SJSA1 (cell line): ENCODE results near the gene FMN1. TPM values are rescaled to one million over a fixed set of nuclear protein-coding genes. Genes with fewer than 3 reads are reported as not detected.
A peak's percentile ranks its signal among the peaks of the same experiment; 100 is the strongest.

Experiments
- DNase-seq, 2 experiments: peaks; one replicate each; pipeline ENCODE4 v3.0.0-alpha.2; 2015 to 2020; ENCODE audit warnings: low spot score in 2 of 2, low read depth in 1 of 2
- H3K27ac ChIP-seq: fragments of 250-450 bp; sonication (Bioruptor Pico); 2 replicates; pipeline ENCODE4 v1.5.1; 2020; ENCODE audit warnings: mild to moderate bottlenecking, moderate library complexity
- H3K27me3 ChIP-seq: fragments of 250-450 bp; sonication (Bioruptor Pico); replicated peaks from 2 replicates; pipeline ENCODE4 v1.5.1; 2020; ENCODE audit warnings: mild to moderate bottlenecking, moderate library complexity
- H3K36me3 ChIP-seq: fragments of 250-450 bp; sonication (Bioruptor Pico); 2 replicates; pipeline ENCODE4 v1.5.1; 2020; ENCODE audit warnings: mild to moderate bottlenecking
- H3K4me1 ChIP-seq: fragments of 250-450 bp; sonication (Bioruptor Pico); replicated peaks from 2 replicates; pipeline ENCODE4 v1.6.1; 2021; ENCODE audit warnings: mild to moderate bottlenecking
- H3K4me3 ChIP-seq: fragments of 250-450 bp; sonication (Bioruptor Pico); 2 replicates; pipeline ENCODE4 v1.5.1; 2020; ENCODE audit warnings: mild to moderate bottlenecking
- H3K9me3 ChIP-seq: fragments of 250-450 bp; sonication (Bioruptor Pico); replicated peaks from 2 replicates; pipeline ENCODE4 v1.5.1; 2020; ENCODE audit warnings: mild to moderate bottlenecking
- total RNA-seq: library from RNA; depleted of rRNA; stranded (reverse); fragments of >200 nt; shearing (Covaris generic); gene quantifications from 2 replicates; pipeline ENCODE4 v1.2.3, GENCODE V29; 2014; rRNA removed

Gene FMN1
- total RNA-seq, 1 experiment from 2014 or later: 2.4 TPM

DNA sequence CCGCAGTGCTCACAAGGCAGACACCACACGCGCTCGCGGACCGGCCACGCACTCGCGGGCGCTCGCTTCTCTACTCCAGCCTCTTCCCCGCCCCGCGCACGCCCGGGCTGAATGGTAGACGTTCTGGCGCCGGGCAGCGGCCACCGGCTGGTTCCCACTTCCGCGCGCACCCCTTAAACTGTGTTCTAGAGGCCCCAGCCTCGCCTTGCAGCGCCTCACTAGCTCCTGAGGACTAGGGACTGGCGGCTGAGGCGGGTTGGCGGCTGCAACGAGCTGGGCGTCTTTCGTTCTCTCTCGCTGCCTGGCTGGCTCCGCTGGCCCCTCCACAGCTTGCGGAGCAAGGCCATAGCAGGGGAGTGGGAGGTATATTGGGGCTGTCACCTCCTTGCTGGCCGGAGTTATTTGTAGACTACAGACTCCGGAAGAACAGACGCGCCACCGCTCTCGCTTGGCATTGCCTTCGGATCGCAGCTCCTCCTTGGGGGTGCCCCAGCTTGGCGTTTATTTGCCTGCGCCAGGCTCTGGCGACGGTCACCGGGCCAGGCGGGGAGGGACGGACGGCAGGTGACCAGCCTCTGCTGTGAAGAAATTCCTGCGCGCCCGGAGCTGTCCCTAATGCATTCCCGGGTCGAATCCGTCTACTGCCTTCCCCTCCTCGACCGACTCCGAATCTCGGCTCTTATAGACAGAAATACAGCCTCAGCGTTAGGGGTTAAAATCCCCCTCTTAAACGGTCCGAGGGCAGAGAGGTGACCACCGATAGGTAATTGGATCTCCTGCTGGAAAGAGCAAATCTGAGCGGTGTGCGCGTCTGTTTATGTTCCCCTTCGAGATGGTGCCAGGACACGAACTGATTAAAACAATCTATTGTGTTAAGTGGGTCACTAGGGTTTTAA, 475.4 kb downstream of the FMN1 start:
- peak; percentile 47 to 48 for DNase-seq
- H3K9me3 ChIP-seq: peaks cover 3% of the 10 kb centered on the region; the same call in 1 of the 2 replicates
- H3K4me3 ChIP-seq: peak overlapping the region; percentile 48
- peak overlapping the region; percentile 21 for H3K27ac ChIP-seq
- H3K27me3 ChIP-seq: peaks cover 29% of the 10 kb centered on the region
- H3K4me1 ChIP-seq: peaks cover 26% of the 10 kb centered on the region
- no peaks in the 10 kb centered on the region; the same call in 1 of the 2 replicates for H3K36me3 ChIP-seq

DNA sequence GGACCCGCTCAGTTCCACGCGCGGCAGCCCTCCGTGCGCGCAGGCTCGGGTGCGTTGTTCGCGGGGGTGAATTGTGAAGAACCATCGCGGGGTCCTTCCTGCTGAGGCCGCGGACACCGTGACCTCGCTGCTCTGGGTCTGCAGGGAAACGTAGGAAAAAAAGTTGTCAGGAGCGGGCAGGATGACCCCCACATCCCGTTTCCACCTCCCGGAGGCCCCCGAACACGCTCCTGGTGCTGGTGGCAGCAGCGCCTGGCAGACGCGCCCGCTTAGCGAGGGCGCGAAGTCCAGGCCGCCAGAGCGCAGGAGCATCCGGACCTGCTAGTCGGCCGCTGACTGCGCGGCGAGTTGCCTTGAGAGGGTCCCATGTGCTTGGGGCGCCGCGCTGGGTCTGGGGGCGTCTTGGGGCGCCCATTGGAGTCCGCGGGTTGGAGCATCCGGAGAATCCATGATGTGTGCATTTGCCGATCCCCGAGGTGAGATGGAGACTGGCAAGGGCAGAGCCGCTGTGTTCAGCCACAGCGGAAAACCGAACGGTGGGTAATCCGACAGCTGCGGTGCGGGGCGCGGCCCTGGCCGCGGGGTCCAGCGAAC, 476.2 kb downstream of the FMN1 start:
- H3K4me1 ChIP-seq: peaks cover 26% of the 10 kb centered on the region
- H3K36me3 ChIP-seq: no peaks in the 10 kb centered on the region; the same call in 1 of the 2 replicates
- peak; percentile 46 to 54 for DNase-seq
- H3K9me3 ChIP-seq: peaks cover 3% of the 10 kb centered on the region; the same call in 1 of the 2 replicates
- H3K27me3 ChIP-seq: peaks cover 36% of the 10 kb centered on the region
- peak overlapping the region; percentile 48 for H3K4me3 ChIP-seq
- peak overlapping the region; percentile 21 for H3K27ac ChIP-seq

DNA sequence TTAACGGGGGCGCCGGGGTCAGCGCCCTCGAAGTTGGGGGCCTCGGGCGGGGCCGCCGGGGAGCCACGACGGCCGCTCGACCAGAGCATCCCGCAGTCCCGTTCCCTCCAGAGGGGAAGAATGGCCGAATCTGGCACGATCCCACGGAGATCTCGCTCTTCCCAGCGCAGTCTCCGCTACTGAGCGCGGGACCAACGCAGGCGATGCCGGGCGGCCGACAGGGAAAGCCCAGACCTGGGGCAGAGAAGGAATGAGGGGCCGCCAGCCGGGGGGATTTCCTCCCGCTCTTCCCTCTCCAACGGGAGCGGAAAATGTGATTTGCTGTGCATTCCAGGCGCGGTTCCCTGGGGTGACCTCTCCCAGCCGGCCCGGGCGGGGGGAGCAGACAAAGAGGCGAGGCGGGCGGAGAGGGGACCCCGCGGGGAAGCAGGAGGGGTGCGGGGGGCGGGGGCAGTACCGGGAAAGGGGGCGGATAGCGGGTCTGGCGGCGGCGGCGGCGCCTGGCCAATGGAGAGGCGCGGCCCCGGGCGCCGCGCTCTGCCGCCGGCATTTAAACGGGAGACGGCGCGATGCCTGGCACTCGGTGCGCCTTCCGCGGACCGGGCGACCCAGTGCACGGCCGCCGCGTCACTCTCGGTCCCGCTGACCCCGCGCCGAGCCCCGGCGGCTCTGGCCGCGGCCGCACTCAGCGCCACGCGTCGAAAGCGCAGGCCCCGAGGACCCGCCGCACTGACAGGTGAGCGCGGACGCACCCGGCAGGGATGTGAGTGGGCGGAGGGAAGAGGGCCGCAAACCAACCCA, 476.9 kb downstream of the FMN1 start, which contains the start of gene GREM1:
Gene GREM1 (plus strand): TSS at position 579 of the 801 bp plus-strand sequence. CDS start 12,687 bp downstream, outside the sequence.
- Histone ChIP-seq H3K4me3 (peak within 1 kb of the TSS; percentile 48), H3K4me1 (peaks cover 26% of the 10 kb centered on the region), H3K9me3 (peaks cover 3% of the 10 kb centered on the region; the same call in 1 of the 2 replicates), H3K36me3 (no peaks in the 10 kb centered on the region; the same call in 1 of the 2 replicates), H3K27me3 (peaks cover 37% of the 10 kb centered on the region), H3K27ac (peak within 1 kb of the TSS; percentile 21)
- peak in 1 of 2 experiments; percentile 45 for DNase-seq

DNA sequence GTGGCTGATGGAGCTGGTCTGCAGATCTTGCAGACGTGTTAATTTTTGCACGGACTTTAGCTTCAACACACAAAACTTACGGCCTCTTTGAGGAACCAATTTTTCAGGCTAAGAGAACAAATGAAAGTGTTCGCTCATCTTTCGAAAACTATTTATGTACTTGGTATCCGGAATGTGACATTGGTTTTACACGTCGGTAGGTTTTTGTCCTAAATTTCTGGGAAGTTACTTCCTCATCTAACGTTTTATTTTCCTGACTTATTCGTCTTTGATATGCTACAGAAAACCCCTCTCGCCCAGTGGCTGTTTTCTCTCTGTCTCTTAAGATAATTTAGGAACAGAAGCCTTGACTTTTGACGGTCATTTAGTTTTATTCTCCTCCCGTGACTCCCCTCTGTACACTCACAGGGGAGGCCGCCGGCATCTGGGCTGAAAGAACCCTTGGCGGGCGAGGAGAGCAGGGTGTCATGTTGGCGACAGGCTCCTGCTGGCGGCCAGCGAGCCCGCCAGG, 477.5 kb downstream of the FMN1 start:
- H3K36me3 ChIP-seq: no peaks in the 10 kb centered on the region; the same call in 1 of the 2 replicates
- H3K4me3 ChIP-seq: peak overlapping the region; percentile 48
- no peak overlapping the region for H3K27ac ChIP-seq
- DNase-seq: no peak
- peaks cover 37% of the 10 kb centered on the region for H3K27me3 ChIP-seq
- peaks cover 26% of the 10 kb centered on the region for H3K4me1 ChIP-seq
- H3K9me3 ChIP-seq: peaks cover 3% of the 10 kb centered on the region; the same call in 1 of the 2 replicates

DNA sequence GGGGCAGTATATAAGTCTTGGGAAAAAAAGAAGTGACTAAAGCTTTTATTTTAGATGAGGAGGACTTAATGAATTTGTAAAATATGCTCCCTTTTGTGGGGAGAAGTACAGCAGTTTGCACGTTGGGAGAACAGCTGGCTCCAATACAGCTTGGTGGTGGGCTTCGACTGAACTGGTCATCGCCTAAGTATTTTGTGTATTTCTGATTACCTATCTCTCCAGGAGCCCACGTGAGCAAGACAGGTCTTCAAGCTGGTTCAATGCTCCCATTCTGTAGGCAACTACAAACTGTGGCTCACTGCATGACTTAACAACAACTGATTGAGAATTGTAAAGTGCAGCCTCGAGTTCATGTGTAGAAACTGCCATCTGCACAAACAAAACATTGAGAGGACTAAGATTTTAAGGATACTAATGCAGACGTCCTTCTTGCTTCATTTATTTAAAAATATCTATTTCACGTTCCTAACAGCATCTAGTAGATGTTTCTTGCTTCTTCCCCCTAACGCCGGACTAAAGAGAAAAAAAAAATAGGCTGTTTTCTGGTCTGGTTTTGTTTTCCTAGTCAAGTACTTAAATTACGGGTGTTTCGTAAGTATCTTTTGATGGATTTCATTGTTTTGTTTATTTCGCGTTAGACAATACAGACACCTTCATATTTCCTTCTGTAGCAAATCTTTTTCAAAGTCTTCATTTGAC, 478.1 kb downstream of the FMN1 start:
- H3K9me3 ChIP-seq: peaks cover 3% of the 10 kb centered on the region; the same call in 1 of the 2 replicates
- no peak for DNase-seq
- no peaks in the 10 kb centered on the region; the same call in 1 of the 2 replicates for H3K36me3 ChIP-seq
- no peak overlapping the region for H3K27ac ChIP-seq
- H3K27me3 ChIP-seq: peaks cover 37% of the 10 kb centered on the region
- peaks cover 26% of the 10 kb centered on the region for H3K4me1 ChIP-seq
- H3K4me3 ChIP-seq: no peak overlapping the region

Other genes starting within 250 kb of the FMN1 start
- gene RYR3, start 116.3 kb upstream of the FMN1 start, total RNA-seq: 7.9 and 10.3 TPM in 2 replicates